Measurements from ENCODE around the gene C2CD5.
"Not testable (repeated sequence)": the region's sequence is repeated elsewhere in the genome, so short reads cannot be mapped to it uniquely, and the experiment has no call there.

C2CD5 gene

GRCh38 chr12:22477894-22478287, 66.5 kb downstream of the C2CD5 start:
- H3K4me1 ChIP-seq (ENCODE audit: insufficient read depth, low read length) = no peaks in the 10 kb centered on the region
- H3K36me3 ChIP-seq (ENCODE audit: insufficient read depth, low read length) = 0 out of 2 replicates have a peak, but pooled peaks cover 5% of the 10 kb centered on the region
- no peak overlapping the region for H3K9ac ChIP-seq (ENCODE audit: low read depth, low read length)
- H3K9me3 ChIP-seq (ENCODE audit: control insufficient read depth, insufficient read depth, low read length) = no peaks in the 10 kb centered on the region

- Histone ChIP-seq H3K4me1 (ENCODE audit: insufficient read depth, low read length) (no peaks in the 10 kb centered on the region), H3K36me3 (ENCODE audit: insufficient read depth, low read length) (0 out of 2 replicates have a peak, but pooled peaks cover 5% of the 10 kb centered on the region)
These were observed 67.0 kb downstream of the C2CD5 start for GRCh38 chr12:22477166-22477893.

GRCh38 chr12:22476133-22476532, 68.2 kb downstream of the C2CD5 start:
- H3K36me3 ChIP-seq (ENCODE audit: insufficient read depth, low read length) = no peaks in the 10 kb centered on the region
- no peaks in the 10 kb centered on the region for H3K9me3 ChIP-seq (ENCODE audit: control insufficient read depth, insufficient read depth, low read length)
- no peak overlapping the region for H3K9ac ChIP-seq (ENCODE audit: low read depth, low read length)
- no peaks in the 10 kb centered on the region for H3K4me1 ChIP-seq (ENCODE audit: insufficient read depth, low read length)

More at GRCh38 chr12:22477166-22477893, 67.0 kb downstream of the C2CD5 start:
- no peaks in the 10 kb centered on the region for H3K9me3 ChIP-seq (ENCODE audit: control insufficient read depth, insufficient read depth, low read length)
- H3K9ac ChIP-seq (ENCODE audit: low read depth, low read length) = no peak overlapping the region

GRCh38 chr12:22474970-22475720, 69.2 kb downstream of the C2CD5 start:
- Histone ChIP-seq H3K9me3 (ENCODE audit: control insufficient read depth, insufficient read depth, low read length) (no peaks in the 10 kb centered on the region), H3K4me1 (ENCODE audit: insufficient read depth, low read length) (no peaks in the 10 kb centered on the region), H3K9ac (ENCODE audit: low read depth, low read length) (no peak overlapping the region), H3K36me3 (ENCODE audit: insufficient read depth, low read length) (no peaks in the 10 kb centered on the region)

- H3K36me3 ChIP-seq (ENCODE audit: insufficient read depth, low read length) = no peaks in the 10 kb centered on the region
These were observed 71.1 kb downstream of the C2CD5 start for GRCh38 chr12:22473212-22473611.

DNA sequence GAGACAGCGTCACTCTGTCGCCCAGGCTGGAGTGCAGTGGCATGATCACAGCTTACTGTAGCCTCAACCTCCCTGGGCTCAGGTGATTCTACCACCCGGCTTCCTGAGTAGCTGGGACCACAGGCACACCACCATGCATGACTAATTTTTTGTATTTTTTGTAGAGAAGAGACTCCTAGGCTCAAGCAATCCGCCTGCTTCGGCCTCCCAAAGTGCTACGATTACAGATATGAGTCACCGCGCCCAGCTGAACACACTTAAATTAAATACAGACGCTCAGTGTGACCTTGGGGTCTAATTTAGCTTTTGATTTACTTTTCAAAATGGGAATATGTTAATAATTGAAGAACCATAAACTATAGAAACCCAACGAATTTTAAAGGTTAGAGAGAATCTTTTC, 77.2 kb downstream of the C2CD5 start:
- no peaks in the 10 kb centered on the region for H3K9me3 ChIP-seq (ENCODE audit: control insufficient read depth, insufficient read depth, low read length)
- no peaks in the 10 kb centered on the region for H3K4me1 ChIP-seq (ENCODE audit: insufficient read depth, low read length)
- H3K36me3 ChIP-seq (ENCODE audit: insufficient read depth, low read length) = no peaks in the 10 kb centered on the region; the same call in 1 of the 2 replicates

More at GRCh38 chr12:22473212-22473611, 71.1 kb downstream of the C2CD5 start:
- H3K4me1 ChIP-seq (ENCODE audit: insufficient read depth, low read length) = no peaks in the 10 kb centered on the region
- H3K9ac ChIP-seq (ENCODE audit: low read depth, low read length) = no peak overlapping the region
- no peaks in the 10 kb centered on the region for H3K9me3 ChIP-seq (ENCODE audit: control insufficient read depth, insufficient read depth, low read length)

GRCh38 chr12:22463306-22463705, 81.0 kb downstream of the C2CD5 start:
- no peak overlapping the region for H3K9ac ChIP-seq (ENCODE audit: low read depth, low read length)
- H3K36me3 ChIP-seq (ENCODE audit: insufficient read depth, low read length) = no peaks in the 10 kb centered on the region; the same call in 1 of the 2 replicates
- H3K4me1 ChIP-seq (ENCODE audit: insufficient read depth, low read length) = 0 out of 2 replicates have a peak, but pooled peaks cover 4% of the 10 kb centered on the region
- H3K9me3 ChIP-seq (ENCODE audit: control insufficient read depth, insufficient read depth, low read length) = no peaks in the 10 kb centered on the region

More for the DNA sequence above, 77.2 kb downstream of the C2CD5 start:
- H3K9ac ChIP-seq (ENCODE audit: low read depth, low read length) = no peak overlapping the region

DNA sequence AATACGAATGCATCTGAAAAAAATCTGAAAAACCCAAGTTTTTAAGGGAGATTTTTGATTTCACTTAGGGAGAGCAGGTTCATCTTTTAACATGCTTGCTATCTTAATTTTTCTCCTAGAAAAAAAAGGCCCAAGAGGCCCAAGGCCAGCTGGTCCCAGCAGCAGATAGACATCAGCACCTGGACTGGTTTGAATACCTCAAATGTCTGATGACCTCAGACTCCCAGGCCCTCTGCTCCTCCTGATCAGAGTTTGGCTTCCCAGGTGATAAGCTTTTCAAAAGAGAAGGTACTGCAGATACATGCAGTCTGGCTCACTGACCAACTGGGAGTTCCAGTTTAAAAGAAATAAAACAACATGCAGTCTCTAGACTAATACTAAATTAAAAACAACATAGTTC, 82.6 kb downstream of the C2CD5 start:
- H3K4me1 ChIP-seq (ENCODE audit: insufficient read depth, low read length) = 0 out of 2 replicates have a peak, but pooled peaks cover 4% of the 10 kb centered on the region
- no peak overlapping the region for H3K9ac ChIP-seq (ENCODE audit: low read depth, low read length)
- no peaks in the 10 kb centered on the region; the same call in 1 of the 2 replicates for H3K36me3 ChIP-seq (ENCODE audit: insufficient read depth, low read length)
- no peaks in the 10 kb centered on the region for H3K9me3 ChIP-seq (ENCODE audit: control insufficient read depth, insufficient read depth, low read length)

DNA sequence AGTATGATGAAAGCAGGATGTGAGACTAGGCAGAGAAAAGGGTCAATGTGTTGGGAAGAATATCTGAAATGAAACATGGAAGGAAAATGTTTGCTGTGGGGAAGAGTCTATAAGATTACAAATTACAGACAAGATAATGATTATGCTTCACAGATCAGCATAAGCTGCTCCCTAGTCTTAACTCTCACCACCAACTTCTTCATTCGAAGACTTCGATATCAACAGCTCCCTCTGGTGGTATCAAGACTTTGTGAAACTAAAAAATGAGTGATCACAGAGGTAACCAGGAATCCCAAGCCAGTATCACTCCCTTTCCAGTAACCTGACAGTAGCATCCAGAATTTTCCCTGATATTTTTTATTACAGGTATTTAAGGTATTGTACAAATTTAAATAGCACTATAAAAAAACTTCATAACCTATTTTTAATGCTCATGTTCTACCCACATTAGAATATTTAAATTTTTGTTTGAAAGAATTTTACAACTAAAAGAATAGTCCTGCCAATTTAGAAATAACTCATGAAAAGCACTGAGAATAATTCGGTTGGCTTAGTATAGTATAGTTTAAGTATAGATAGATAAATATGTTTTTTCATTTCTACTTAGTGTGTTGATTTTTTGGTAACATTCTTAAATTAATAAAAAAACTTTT, 84.4 kb downstream of the C2CD5 start:
- no peaks in the 10 kb centered on the region for H3K9me3 ChIP-seq (ENCODE audit: control insufficient read depth, insufficient read depth, low read length)
- no peaks in the 10 kb centered on the region; the same call in 1 of the 2 replicates for H3K36me3 ChIP-seq (ENCODE audit: insufficient read depth, low read length)
- H3K9ac ChIP-seq (ENCODE audit: low read depth, low read length) = no peak overlapping the region
- H3K4me1 ChIP-seq (ENCODE audit: insufficient read depth, low read length) = 0 out of 2 replicates have a peak, but pooled peaks cover 4% of the 10 kb centered on the region

DNA sequence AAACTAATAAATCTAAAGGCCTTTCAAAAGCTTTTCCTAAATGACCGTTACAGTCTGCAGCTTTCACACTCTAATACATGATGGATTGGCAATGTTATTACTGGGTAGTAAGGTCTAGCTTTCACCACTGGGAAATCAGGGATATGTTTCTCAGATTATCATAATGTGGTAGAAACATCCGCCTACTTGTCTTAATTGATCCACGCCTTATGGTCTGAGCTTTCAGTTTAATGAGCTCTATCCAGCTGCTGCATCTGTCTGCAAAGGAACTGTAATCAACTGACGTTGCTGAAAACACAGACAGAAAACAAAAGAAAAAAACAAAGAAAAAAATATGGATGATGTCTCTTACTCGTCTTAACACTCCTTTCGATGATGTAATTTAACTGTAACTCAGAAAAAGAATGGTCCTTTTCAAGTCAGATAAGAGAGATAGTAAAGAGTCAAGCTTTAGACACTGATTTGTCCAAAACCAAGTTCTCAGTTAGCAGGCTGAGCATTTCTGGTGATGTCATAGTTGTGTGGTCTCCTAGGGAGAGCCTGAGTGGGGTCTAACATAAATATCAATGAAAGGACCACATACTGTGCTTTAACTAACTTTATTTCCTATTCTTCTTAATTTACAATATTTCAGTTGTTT, 85.9 kb downstream of the C2CD5 start:
- Histone ChIP-seq H3K36me3 (ENCODE audit: insufficient read depth, low read length) (no peaks in the 10 kb centered on the region; the same call in 1 of the 2 replicates), H3K9ac (ENCODE audit: low read depth, low read length) (no peak overlapping the region), H3K4me1 (ENCODE audit: insufficient read depth, low read length) (0 out of 2 replicates have a peak, but pooled peaks cover 4% of the 10 kb centered on the region), H3K9me3 (ENCODE audit: control insufficient read depth, insufficient read depth, low read length) (no peaks in the 10 kb centered on the region)

- H3K4me1 ChIP-seq (ENCODE audit: insufficient read depth, low read length) = 0 out of 2 replicates have a peak, but pooled peaks cover 4% of the 10 kb centered on the region
- H3K9ac ChIP-seq (ENCODE audit: low read depth, low read length) = no peak overlapping the region
- no peaks in the 10 kb centered on the region; the same call in 1 of the 2 replicates for H3K36me3 ChIP-seq (ENCODE audit: insufficient read depth, low read length)
- no peaks in the 10 kb centered on the region for H3K9me3 ChIP-seq (ENCODE audit: control insufficient read depth, insufficient read depth, low read length)
These were observed 87.3 kb downstream of the C2CD5 start for GRCh38 chr12:22457085-22457484.

- no peaks in the 10 kb centered on the region; the same call in 1 of the 2 replicates for H3K36me3 ChIP-seq (ENCODE audit: insufficient read depth, low read length)
- H3K9ac ChIP-seq (ENCODE audit: low read depth, low read length) = no peak overlapping the region
- 0 out of 2 replicates have a peak, but pooled peaks cover 2% of the 10 kb centered on the region for H3K4me1 ChIP-seq (ENCODE audit: insufficient read depth, low read length)
- H3K9me3 ChIP-seq (ENCODE audit: control insufficient read depth, insufficient read depth, low read length) = no peaks in the 10 kb centered on the region
These were observed 90.8 kb downstream of the C2CD5 start for GRCh38 chr12:22453511-22453910.

GRCh38 chr12:22447223-22447622, 97.1 kb downstream of the C2CD5 start:
- Histone ChIP-seq H3K9ac (ENCODE audit: low read depth, low read length) (no peak overlapping the region), H3K9me3 (ENCODE audit: control insufficient read depth, insufficient read depth, low read length) (no peaks in the 10 kb centered on the region), H3K4me1 (ENCODE audit: insufficient read depth, low read length) (no peaks in the 10 kb centered on the region), H3K36me3 (ENCODE audit: insufficient read depth, low read length) (no peaks in the 10 kb centered on the region)

GRCh38 chr12:22444317-22444665, 100.1 kb downstream of the C2CD5 start:
- H3K36me3 ChIP-seq (ENCODE audit: insufficient read depth, low read length); H3K9me3 ChIP-seq (ENCODE audit: control insufficient read depth, insufficient read depth, low read length); H3K9ac ChIP-seq (ENCODE audit: low read depth, low read length); H3K4me1 ChIP-seq (ENCODE audit: insufficient read depth, low read length): not testable (repeated sequence)

All from ES-I3 (cell line).